T-helper 2 cell treated with Interferon-gamma antibody and Interleukin-4, amounts not matched to agents 5 μg/mL and 100 μg/mL, for 36 hours (primary cell): ENCODE results near the gene NAA40.
A peak's percentile ranks its signal among the peaks of the same experiment; 100 is the strongest.
"Not testable (repeated sequence)": the region's sequence is repeated elsewhere in the genome, so short reads cannot be mapped to it uniquely, and the experiment has no call there.

ENCODE experiments used
- DNase-seq: peaks from one replicate; pipeline ENCODE4 v3.0.0; 2021; ENCODE audit warnings: low spot score
- H3K27ac Mint-ChIP-seq: one replicate; pipeline ENCODE4 v1.8.0; 2021; ENCODE audit warnings: mild to moderate bottlenecking, mixed read lengths
- H3K27me3 Mint-ChIP-seq: one replicate; pipeline ENCODE4 v1.8.0; 2021; ENCODE audit warnings: low read depth, mixed read lengths
- H3K36me3 Mint-ChIP-seq: one replicate; pipeline ENCODE4 v1.8.0; 2021; ENCODE audit warnings: low read depth, mixed read lengths
- H3K4me1 Mint-ChIP-seq: one replicate; pipeline ENCODE4 v1.8.0; 2021; ENCODE audit warnings: low read depth, mixed read lengths
- H3K4me3 Mint-ChIP-seq: one replicate; pipeline ENCODE4 v1.8.0; 2022; ENCODE audit warnings: mild to moderate bottlenecking, moderate library complexity, mixed read lengths
- H3K9me3 Mint-ChIP-seq: one replicate; pipeline ENCODE4 v1.8.0; 2021; ENCODE audit warnings: mixed read lengths

Gene NAA40

GRCh38 chr11:63939397-63939891 lies 642 bp downstream of the NAA40 start:
- no peak for DNase-seq
- Mint-ChIP-seq H3K4me1 (peaks cover 22% of the 10 kb centered on the region), H3K27ac (peak overlapping the region; percentile 89), H3K4me3 (peak overlapping the region; percentile 89), H3K9me3 (no peaks in the 10 kb centered on the region), H3K27me3 (no peaks in the 10 kb centered on the region), H3K36me3 (peaks cover 1% of the 10 kb centered on the region)

GRCh38 chr11:63940786-63941185 lies 2.0 kb downstream of the NAA40 start:
- no peak for DNase-seq
- Mint-ChIP-seq H3K4me1 (peaks cover 22% of the 10 kb centered on the region), H3K36me3 (peaks cover 3% of the 10 kb centered on the region), H3K4me3 (peak overlapping the region; percentile 68), H3K27me3 (no peaks in the 10 kb centered on the region), H3K9me3 (no peaks in the 10 kb centered on the region), H3K27ac (no peak overlapping the region)

- Mint-ChIP-seq H3K9me3 (no peaks in the 10 kb centered on the region), H3K4me3 (no peak overlapping the region), H3K36me3 (peaks cover 11% of the 10 kb centered on the region), H3K27ac (no peak overlapping the region), H3K27me3 (no peaks in the 10 kb centered on the region), H3K4me1 (peaks cover 22% of the 10 kb centered on the region)
- no peak for DNase-seq
Measured at GRCh38 chr11:63941901-63942300, 3.1 kb downstream of the NAA40 start.

- Mint-ChIP-seq H3K4me1 (peaks cover 19% of the 10 kb centered on the region), H3K9me3 (no peaks in the 10 kb centered on the region), H3K4me3 (no peak overlapping the region), H3K27me3 (no peaks in the 10 kb centered on the region), H3K27ac (no peak overlapping the region), H3K36me3 (peaks cover 13% of the 10 kb centered on the region)
- DNase-seq: no peak
Measured at GRCh38 chr11:63942803-63943202, 4.0 kb downstream of the NAA40 start.

GRCh38 chr11:63944987-63945386 lies 6.2 kb downstream of the NAA40 start:
- Mint-ChIP-seq H3K27ac (no peak overlapping the region), H3K27me3 (no peaks in the 10 kb centered on the region)

GRCh38 chr11:63945477-63946163 lies 6.8 kb downstream of the NAA40 start:
- Mint-ChIP-seq H3K27ac (no peak overlapping the region), H3K4me3 (no peak overlapping the region), H3K27me3 (no peaks in the 10 kb centered on the region), H3K9me3 (no peaks in the 10 kb centered on the region), H3K36me3 (peaks cover 14% of the 10 kb centered on the region), H3K4me1 (peaks cover 7% of the 10 kb centered on the region)
- DNase-seq: peak; percentile 29

More at GRCh38 chr11:63944987-63945386, 6.2 kb downstream of the NAA40 start:
- no peak for DNase-seq
- H3K4me3 Mint-ChIP-seq: no peak overlapping the region
- H3K36me3 Mint-ChIP-seq: peaks cover 13% of the 10 kb centered on the region
- no peaks in the 10 kb centered on the region for H3K9me3 Mint-ChIP-seq
- peaks cover 11% of the 10 kb centered on the region for H3K4me1 Mint-ChIP-seq

GRCh38 chr11:63951779-63952536 lies 13.2 kb downstream of the NAA40 start:
- H3K36me3 Mint-ChIP-seq: peaks cover 44% of the 10 kb centered on the region
- H3K4me3 Mint-ChIP-seq: peak overlapping the region; percentile 63
- peak; percentile 42 for DNase-seq
- H3K4me1 Mint-ChIP-seq: peaks cover 21% of the 10 kb centered on the region
- peak overlapping the region; percentile 84 for H3K27ac Mint-ChIP-seq
- H3K27me3 Mint-ChIP-seq: no peaks in the 10 kb centered on the region
- no peaks in the 10 kb centered on the region for H3K9me3 Mint-ChIP-seq

GRCh38 chr11:63952570-63952969 lies 13.8 kb downstream of the NAA40 start:
- Mint-ChIP-seq H3K27me3 (no peaks in the 10 kb centered on the region), H3K4me1 (peaks cover 21% of the 10 kb centered on the region), H3K4me3 (peak overlapping the region; percentile 63), H3K27ac (peak overlapping the region; percentile 84), H3K9me3 (no peaks in the 10 kb centered on the region), H3K36me3 (peaks cover 42% of the 10 kb centered on the region)
- no peak for DNase-seq

GRCh38 chr11:63958008-63958407 lies 19.2 kb downstream of the NAA40 start:
- Mint-ChIP-seq H3K9me3 (no peaks in the 10 kb centered on the region), H3K4me3 (no peak overlapping the region), H3K27ac (no peak overlapping the region), H3K27me3 (no peaks in the 10 kb centered on the region), H3K36me3 (peaks cover 29% of the 10 kb centered on the region), H3K4me1 (peaks cover 13% of the 10 kb centered on the region)
- DNase-seq: no peak

- H3K27ac Mint-ChIP-seq: peak overlapping the region; percentile 3
- H3K27me3 Mint-ChIP-seq: no peaks in the 10 kb centered on the region
- H3K4me3 Mint-ChIP-seq: peak overlapping the region; percentile 55
- H3K4me1 Mint-ChIP-seq: peaks cover 11% of the 10 kb centered on the region
- no peaks in the 10 kb centered on the region for H3K36me3 Mint-ChIP-seq
- no peak for DNase-seq
- H3K9me3 Mint-ChIP-seq: no peaks in the 10 kb centered on the region
Measured at GRCh38 chr11:63961608-63962412, 23.0 kb downstream of the NAA40 start.

GRCh38 chr11:63963895-63964294 lies 25.1 kb downstream of the NAA40 start:
- H3K4me1 Mint-ChIP-seq, H3K9me3 Mint-ChIP-seq, H3K27ac Mint-ChIP-seq, H3K36me3 Mint-ChIP-seq, H3K4me3 Mint-ChIP-seq, H3K27me3 Mint-ChIP-seq, DNase-seq: not testable (repeated sequence)

- peaks cover 4% of the 10 kb centered on the region for H3K4me1 Mint-ChIP-seq
- no peak overlapping the region for H3K4me3 Mint-ChIP-seq
- no peaks in the 10 kb centered on the region for H3K36me3 Mint-ChIP-seq
- H3K27ac Mint-ChIP-seq: no peak overlapping the region
- H3K9me3 Mint-ChIP-seq: no peaks in the 10 kb centered on the region
- DNase-seq: no peak
- no peaks in the 10 kb centered on the region for H3K27me3 Mint-ChIP-seq
Measured at GRCh38 chr11:63966444-63966843, 27.6 kb downstream of the NAA40 start.

GRCh38 chr11:63969461-63969860 lies 30.7 kb downstream of the NAA40 start:
- DNase-seq: no peak
- Mint-ChIP-seq H3K36me3 (peaks cover 1% of the 10 kb centered on the region), H3K4me3 (no peak overlapping the region), H3K27ac (no peak overlapping the region), H3K27me3 (no peaks in the 10 kb centered on the region), H3K4me1 (peaks cover 5% of the 10 kb centered on the region), H3K9me3 (no peaks in the 10 kb centered on the region)

- Mint-ChIP-seq H3K4me1 (peaks cover 6% of the 10 kb centered on the region), H3K4me3 (no peak overlapping the region), H3K27me3 (no peaks in the 10 kb centered on the region), H3K36me3 (peaks cover 6% of the 10 kb centered on the region), H3K27ac (no peak overlapping the region), H3K9me3 (no peaks in the 10 kb centered on the region)
- no peak for DNase-seq
Measured at GRCh38 chr11:63970902-63971301, 32.1 kb downstream of the NAA40 start.
